ENCODE results near the gene C19orf18. TPM values are rescaled to one million over a fixed set of nuclear protein-coding genes. Genes with fewer than 3 reads are reported as not detected.

C19orf18 gene
- total RNA-seq (ENCODE audit: unreplicated experiment) = 1.6 TPM
- long read RNA-seq, partial matches to known transcripts = 0 of 1 reads
- long read RNA-seq, other reads (novel, unspliced or antisense) = 1 of 1 reads

- peaks cover 72% of the 10 kb centered on the region for H3K36me3 Mint-ChIP-seq (ENCODE audit: unreplicated experiment)
- H3K27me3 Mint-ChIP-seq (ENCODE audit: unreplicated experiment) = peaks cover 12% of the 10 kb centered on the region
- peaks cover 46% of the 10 kb centered on the region for H3K9me3 Mint-ChIP-seq (ENCODE audit: unreplicated experiment)
- H3K4me1 Mint-ChIP-seq (ENCODE audit: low read depth, unreplicated experiment) = no peaks in the 10 kb centered on the region
- no peak within 1 kb of the TSS for H3K4me3 Mint-ChIP-seq (ENCODE audit: unreplicated experiment)
- DNase-seq = no peak
- no peak for TF ChIP-seq CTCF (IDR thresholded peaks at IDR 0.05; ENCODE audit: partially characterized antibody, unreplicated experiment)
- peak within 1 kb of the TSS; percentile 38 for H3K27ac Mint-ChIP-seq (ENCODE audit: unreplicated experiment)
These were observed at the start of gene C19orf18 for GRCh38 chr19:57974434-57974833. C19orf18 (minus strand) TSS chr19:57974534; CDS start chr19:57974432, 102 bp downstream.

GRCh38 chr19:58022283-58022660 lies 47.9 kb upstream of the C19orf18 start:
- peaks cover 9% of the 10 kb centered on the region for H3K36me3 Mint-ChIP-seq (ENCODE audit: unreplicated experiment)
- H3K9me3 Mint-ChIP-seq (ENCODE audit: unreplicated experiment) = peaks cover 18% of the 10 kb centered on the region
- peaks cover 4% of the 10 kb centered on the region for H3K27me3 Mint-ChIP-seq (ENCODE audit: unreplicated experiment)
- H3K27ac Mint-ChIP-seq (ENCODE audit: unreplicated experiment) = peak overlapping the region; percentile 43
- H3K4me3 Mint-ChIP-seq (ENCODE audit: unreplicated experiment) = no peak overlapping the region
- no peaks in the 10 kb centered on the region for H3K4me1 Mint-ChIP-seq (ENCODE audit: low read depth, unreplicated experiment)
- no peak for DNase-seq
- TF ChIP-seq CTCF (IDR thresholded peaks at IDR 0.05; ENCODE audit: partially characterized antibody, unreplicated experiment) = no peak

GRCh38 chr19:58021541-58022282 lies 47.4 kb upstream of the C19orf18 start:
- peak; percentile 38 for DNase-seq
- peak; percentile 56 for TF ChIP-seq CTCF (IDR thresholded peaks at IDR 0.05; ENCODE audit: partially characterized antibody, unreplicated experiment)
- Mint-ChIP-seq H3K36me3 (ENCODE audit: unreplicated experiment) (peaks cover 7% of the 10 kb centered on the region), H3K4me3 (ENCODE audit: unreplicated experiment) (no peak overlapping the region), H3K4me1 (ENCODE audit: low read depth, unreplicated experiment) (no peaks in the 10 kb centered on the region), H3K27me3 (ENCODE audit: unreplicated experiment) (peaks cover 7% of the 10 kb centered on the region), H3K9me3 (ENCODE audit: unreplicated experiment) (peaks cover 16% of the 10 kb centered on the region), H3K27ac (ENCODE audit: unreplicated experiment) (no peak overlapping the region)

- H3K27me3 Mint-ChIP-seq (ENCODE audit: unreplicated experiment) = peaks cover 10% of the 10 kb centered on the region
- H3K4me3 Mint-ChIP-seq (ENCODE audit: unreplicated experiment) = no peak overlapping the region
- H3K9me3 Mint-ChIP-seq (ENCODE audit: unreplicated experiment) = peaks cover 14% of the 10 kb centered on the region
- H3K4me1 Mint-ChIP-seq (ENCODE audit: low read depth, unreplicated experiment) = no peaks in the 10 kb centered on the region
- no peak overlapping the region for H3K27ac Mint-ChIP-seq (ENCODE audit: unreplicated experiment)
- TF ChIP-seq CTCF (IDR thresholded peaks at IDR 0.05; ENCODE audit: partially characterized antibody, unreplicated experiment) = no peak
- no peak for DNase-seq
- peaks cover 4% of the 10 kb centered on the region for H3K36me3 Mint-ChIP-seq (ENCODE audit: unreplicated experiment)
These were observed 45.8 kb upstream of the C19orf18 start for GRCh38 chr19:58020129-58020528.

GRCh38 chr19:58014141-58014540 lies 39.8 kb upstream of the C19orf18 start:
- Mint-ChIP-seq H3K27me3 (ENCODE audit: unreplicated experiment) (peaks cover 15% of the 10 kb centered on the region), H3K9me3 (ENCODE audit: unreplicated experiment) (peaks cover 11% of the 10 kb centered on the region), H3K4me1 (ENCODE audit: low read depth, unreplicated experiment) (no peaks in the 10 kb centered on the region)

More at GRCh38 chr19:58014141-58014540, 39.8 kb upstream of the C19orf18 start:
- no peak for DNase-seq
- Mint-ChIP-seq H3K36me3 (ENCODE audit: unreplicated experiment) (peaks cover 14% of the 10 kb centered on the region), H3K4me3 (ENCODE audit: unreplicated experiment) (no peak overlapping the region), H3K27ac (ENCODE audit: unreplicated experiment) (no peak overlapping the region)
- no peak for TF ChIP-seq CTCF (IDR thresholded peaks at IDR 0.05; ENCODE audit: partially characterized antibody, unreplicated experiment)
